Activated naive CD8-positive, alpha-beta T cell treated with anti-CD3 and anti-CD28 coated beads, Interleukin-2, amount 50 U/mL, for 24 hours (primary cell): ENCODE measurements around the gene DMAC2L.

Experiments
- ATAC-seq: fragments of 150-1000 bp; cut with Tn5 transposase; one replicate; pipeline ENCODE4 v1.10.0; 2021
- DNase-seq: peaks from one replicate; pipeline ENCODE4 v3.0.0; 2021
- H3K27ac Mint-ChIP-seq: one replicate; pipeline ENCODE4 v1.8.0; 2021; ENCODE audit warnings: mild to moderate bottlenecking, mixed read lengths
- H3K27me3 Mint-ChIP-seq: one replicate; pipeline ENCODE4 v1.8.0; 2021; ENCODE audit warnings: mixed read lengths
- H3K36me3 Mint-ChIP-seq: one replicate; pipeline ENCODE4 v1.8.0; 2021; ENCODE audit warnings: low read depth, mixed read lengths
- H3K4me1 Mint-ChIP-seq: one replicate; pipeline ENCODE4 v1.8.0; 2021; ENCODE audit warnings: mixed read lengths
- H3K4me3 Mint-ChIP-seq: one replicate; pipeline ENCODE4 v1.8.0; 2021; ENCODE audit warnings: mild to moderate bottlenecking, moderate library complexity, mixed read lengths
- H3K9me3 Mint-ChIP-seq: one replicate; pipeline ENCODE4 v1.8.0; 2021; ENCODE audit warnings: mixed read lengths

DMAC2L gene

DNA sequence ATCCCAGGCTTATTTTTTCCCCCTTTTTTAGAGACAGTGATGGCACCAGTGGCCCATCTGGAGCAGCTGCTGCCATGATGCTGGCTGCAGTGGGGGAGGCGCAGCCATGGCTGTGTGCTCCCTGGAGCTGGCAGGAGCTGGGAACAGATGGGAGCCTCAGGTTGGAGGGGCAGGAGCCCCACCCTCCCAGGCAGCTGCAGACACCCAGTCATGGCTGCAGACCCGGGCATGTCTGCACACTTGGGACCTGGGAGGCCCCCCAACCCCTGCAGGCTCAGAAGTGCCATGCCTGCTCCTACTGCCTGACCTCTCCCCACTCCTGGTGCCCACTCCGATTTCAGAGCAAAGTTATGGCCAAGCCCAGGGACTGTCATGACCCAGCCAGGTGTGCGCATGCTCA is 59.4 kb downstream of the DMAC2L start:
- no peaks in the 10 kb centered on the region for H3K9me3 Mint-ChIP-seq
- ATAC-seq: no peak
- no peaks in the 10 kb centered on the region for H3K36me3 Mint-ChIP-seq

DNA sequence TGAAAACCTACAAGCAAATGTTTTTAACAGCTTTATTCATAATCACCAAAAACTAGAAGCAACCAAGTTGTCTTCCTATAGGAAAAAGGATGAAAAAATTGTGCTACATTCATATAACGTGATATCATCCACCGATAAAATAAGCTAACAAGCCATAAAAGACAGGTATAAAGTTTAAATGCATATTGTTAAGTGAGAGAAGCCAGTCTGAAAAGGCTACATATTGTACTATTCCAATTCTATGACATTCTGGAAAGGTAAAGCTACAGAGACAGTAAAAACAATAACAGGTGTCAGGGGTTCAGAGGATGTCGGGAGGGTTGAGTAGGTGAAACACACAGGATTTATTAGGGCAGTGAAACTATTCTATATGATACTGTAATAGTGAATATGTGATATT is 61.8 kb downstream of the DMAC2L start:
- H3K4me1 Mint-ChIP-seq: peaks cover 2% of the 10 kb centered on the region
- no peak for DNase-seq
- no peaks in the 10 kb centered on the region for H3K36me3 Mint-ChIP-seq
- ATAC-seq: no peak
- H3K9me3 Mint-ChIP-seq: no peaks in the 10 kb centered on the region
- H3K4me3 Mint-ChIP-seq: no peak overlapping the region
- no peak overlapping the region for H3K27ac Mint-ChIP-seq
- no peaks in the 10 kb centered on the region for H3K27me3 Mint-ChIP-seq

More for the DNA sequence above, 59.4 kb downstream of the DMAC2L start:
- no peak for DNase-seq
- peaks cover 11% of the 10 kb centered on the region for H3K4me1 Mint-ChIP-seq
- H3K27me3 Mint-ChIP-seq: no peaks in the 10 kb centered on the region
- no peak overlapping the region for H3K4me3 Mint-ChIP-seq
- no peak overlapping the region for H3K27ac Mint-ChIP-seq

- no peak for ATAC-seq
- DNase-seq: no peak
- Mint-ChIP-seq H3K27ac (no peak overlapping the region), H3K4me1 (peaks cover 2% of the 10 kb centered on the region), H3K9me3 (no peaks in the 10 kb centered on the region), H3K36me3 (no peaks in the 10 kb centered on the region), H3K27me3 (no peaks in the 10 kb centered on the region), H3K4me3 (no peak overlapping the region)
Observed at GRCh38 chr14:50375760-50376159, 63.6 kb downstream of the DMAC2L start.
